ENCODE results near the gene CNN3. TPM values are rescaled to one million over a fixed set of nuclear protein-coding genes. Genes with fewer than 3 reads are reported as not detected.
"Not testable (repeated sequence)": the region's sequence is repeated elsewhere in the genome, so short reads cannot be mapped to it uniquely, and the experiment has no call there.

The CNN3 gene
- total RNA-seq, 4 donors from 2014 or later: 106 to 205 (median 149) TPM

GRCh38 chr1:94942171-94943128, 15.5 kb upstream of the CNN3 start:
- H3K4me3 ChIP-seq: no peak overlapping the region
- H3K4me1 ChIP-seq: peaks cover 0 to 13% (median 0%) of the 10 kb centered on the region in 3 donors
- TF ChIP-seq POLR2A (IDR thresholded peaks at IDR 0.05) (no peak), CTCF (IDR thresholded peaks at IDR 0.05) (no peak)
- H3K9me3 ChIP-seq: no peaks in the 10 kb centered on the region
- no peaks in the 10 kb centered on the region for H3K36me3 ChIP-seq
- WGBS, 2 donors: 74 to 79% methylated on average over 8 of the region's 8 CpGs
- H3K27ac ChIP-seq: no peak overlapping the region
- no peaks in the 10 kb centered on the region for H3K27me3 ChIP-seq
- intact Hi-C loops (cut with DNase I): no loop called here
- DNase-seq: no peak

- intact Hi-C loops (cut with DNase I); H3K36me3 ChIP-seq; H3K27me3 ChIP-seq; H3K9me3 ChIP-seq; H3K27ac ChIP-seq; DNase-seq; H3K4me3 ChIP-seq: not testable (repeated sequence)
- peaks cover 0 to 22% (median 0%) of the 10 kb centered on the region in 3 donors for H3K4me1 ChIP-seq
- 100% methylated on average over 1 of the region's 1 CpG for WGBS, 2 donors
Measured at GRCh38 chr1:94941480-94941879, 14.6 kb upstream of the CNN3 start.

GRCh38 chr1:94940738-94941137, 13.8 kb upstream of the CNN3 start:
- H3K36me3 ChIP-seq: no peaks in the 10 kb centered on the region
- H3K9me3 ChIP-seq: no peaks in the 10 kb centered on the region
- 73 to 91% methylated on average over 3 of the region's 3 CpGs for WGBS, 2 donors
- intact Hi-C loops (cut with DNase I): no loop called here
- DNase-seq: no peak
- H3K27ac ChIP-seq: no peak overlapping the region
- no peak for TF ChIP-seq CTCF (IDR thresholded peaks at IDR 0.05)
- no peak for TF ChIP-seq POLR2A (IDR thresholded peaks at IDR 0.05)
- H3K4me1 ChIP-seq: peaks cover 0 to 23% (median 0%) of the 10 kb centered on the region in 3 donors
- no peak overlapping the region for H3K4me3 ChIP-seq
- H3K27me3 ChIP-seq: no peaks in the 10 kb centered on the region

GRCh38 chr1:94937820-94938219, 10.9 kb upstream of the CNN3 start:
- TF ChIP-seq CTCF (IDR thresholded peaks at IDR 0.05) (no peak), POLR2A (IDR thresholded peaks at IDR 0.05) (no peak)
- intact Hi-C loops (cut with DNase I): no loop called here
- H3K9me3 ChIP-seq: no peaks in the 10 kb centered on the region
- H3K4me3 ChIP-seq: no peak overlapping the region
- no peaks in the 10 kb centered on the region for H3K36me3 ChIP-seq
- peaks cover 0 to 23% (median 0%) of the 10 kb centered on the region in 3 donors for H3K4me1 ChIP-seq
- WGBS, 2 donors: 46 to 95% methylated on average over 1 of the region's 1 CpG
- H3K27me3 ChIP-seq: no peaks in the 10 kb centered on the region
- DNase-seq: no peak
- no peak overlapping the region for H3K27ac ChIP-seq

- no peak for DNase-seq
- H3K27ac ChIP-seq: no peak overlapping the region
- TF ChIP-seq POLR2A (IDR thresholded peaks at IDR 0.05): no peak
- no peak for TF ChIP-seq CTCF (IDR thresholded peaks at IDR 0.05)
- no peaks in the 10 kb centered on the region for H3K36me3 ChIP-seq
- no peaks in the 10 kb centered on the region for H3K27me3 ChIP-seq
- WGBS, 2 donors: 30 to 48% methylated on average over 5 of the region's 5 CpGs
- H3K4me3 ChIP-seq: no peak overlapping the region
- intact Hi-C loops (cut with DNase I): no loop called here
- H3K4me1 ChIP-seq: peaks cover 0 to 23% (median 0%) of the 10 kb centered on the region in 3 donors
- H3K9me3 ChIP-seq: no peaks in the 10 kb centered on the region
Measured at GRCh38 chr1:94936861-94937620, 10.1 kb upstream of the CNN3 start.
